NCI-H2227 (cell line): Measurements from ENCODE around the gene MAT2A.
"Not testable (repeated sequence)": the region's sequence is repeated elsewhere in the genome, so short reads cannot be mapped to it uniquely, and the experiment has no call there.

Source experiments
- DNase-seq: peaks from one replicate; lab custom pipeline; 2025; ENCODE audit not compliant: unreplicated experiment; lab: John Stamatoyannopoulos, UW

Gene MAT2A

GRCh38 chr2:85578243-85579180 lies 39.5 kb downstream of the MAT2A start:
- no peak for DNase-seq

GRCh38 chr2:85579266-85579935 lies 40.4 kb downstream of the MAT2A start:
- DNase-seq = peak; percentile 36

GRCh38 chr2:85580206-85580605 lies 41.2 kb downstream of the MAT2A start:
- no peak for DNase-seq

GRCh38 chr2:85582492-85582891 lies 43.5 kb downstream of the MAT2A start:
- DNase-seq = no peak

- DNase-seq = no peak
Observed at GRCh38 chr2:85583667-85584353, 44.8 kb downstream of the MAT2A start.

GRCh38 chr2:85584354-85584856 lies 45.4 kb downstream of the MAT2A start, which contains the start of gene VAMP5:
Gene VAMP5, plus strand, starts transcription at chr2:85584431. Its CDS starts 60 bp downstream, at chr2:85584491.
- DNase-seq = peak; percentile 51

GRCh38 chr2:85584857-85585780 lies 46.2 kb downstream of the MAT2A start:
- no peak for DNase-seq

GRCh38 chr2:85585781-85586105 lies 46.8 kb downstream of the MAT2A start:
- DNase-seq = no peak

GRCh38 chr2:85588236-85588635 lies 49.3 kb downstream of the MAT2A start:
- DNase-seq = no peak

GRCh38 chr2:85588645-85589044 lies 49.7 kb downstream of the MAT2A start:
- DNase-seq = no peak

GRCh38 chr2:85589181-85589580 lies 50.2 kb downstream of the MAT2A start:
- no peak for DNase-seq

- DNase-seq = no peak
Observed at GRCh38 chr2:85589982-85590791, 51.2 kb downstream of the MAT2A start.

- DNase-seq = no peak
Observed at GRCh38 chr2:85590950-85591349, 52.0 kb downstream of the MAT2A start.

- no peak for DNase-seq
Observed at GRCh38 chr2:85591563-85591962, 52.6 kb downstream of the MAT2A start.

GRCh38 chr2:85592299-85592698 lies 53.3 kb downstream of the MAT2A start:
- DNase-seq = not testable (repeated sequence)

- DNase-seq = no peak
Observed at GRCh38 chr2:85593023-85593422, 54.1 kb downstream of the MAT2A start.
